Stimulated activated CD4-positive, alpha-beta T cell treated with anti-CD3 and anti-CD28 coated beads, TNF-alpha, amount 100 ng/mL, for 48 hours (primary cell): ENCODE measurements around the gene CGNL1.

ENCODE experiments used
- DNase-seq, 3 donors: peaks; one replicate each; pipeline ENCODE4 v3.0.0-alpha.2; 2020; ENCODE audit warnings: low read depth in 3 of 3

Gene CGNL1

DNA sequence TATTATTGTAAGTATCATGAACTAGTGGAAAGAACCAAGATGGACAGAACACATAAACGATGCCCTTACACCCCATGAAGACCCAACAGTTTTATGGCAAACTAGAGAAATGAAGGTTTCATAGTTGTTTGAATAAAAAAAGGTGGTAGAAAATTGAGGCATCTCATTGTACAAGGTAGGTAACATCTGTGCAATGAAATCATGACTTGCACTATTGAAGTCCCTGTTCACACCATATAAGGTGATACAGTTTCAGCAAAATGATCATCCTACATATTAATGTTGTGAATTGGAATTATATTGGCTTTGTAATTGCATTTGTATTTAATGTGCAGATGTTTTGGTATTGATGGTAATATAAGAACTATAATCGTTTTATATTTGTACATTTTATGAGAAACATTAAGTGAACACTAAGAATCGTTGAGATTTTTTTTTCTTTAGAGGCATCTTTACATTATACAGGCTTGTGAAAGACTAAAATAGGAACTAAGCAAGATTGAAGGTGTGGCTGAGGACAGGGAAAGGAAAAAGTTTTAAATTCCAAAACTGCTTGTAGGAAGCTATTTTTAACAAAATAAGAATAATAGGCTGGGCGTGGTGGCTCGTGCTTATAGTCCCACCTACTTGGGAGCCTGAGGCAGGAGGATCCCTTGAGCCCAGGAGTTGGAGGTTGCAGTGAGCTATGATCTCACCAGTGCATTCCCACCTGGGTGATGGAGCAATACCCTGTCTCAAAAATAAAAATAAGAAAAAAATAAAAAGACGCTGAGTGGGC, 48.5 kb downstream of the CGNL1 start:
- DNase-seq: no peak

DNA sequence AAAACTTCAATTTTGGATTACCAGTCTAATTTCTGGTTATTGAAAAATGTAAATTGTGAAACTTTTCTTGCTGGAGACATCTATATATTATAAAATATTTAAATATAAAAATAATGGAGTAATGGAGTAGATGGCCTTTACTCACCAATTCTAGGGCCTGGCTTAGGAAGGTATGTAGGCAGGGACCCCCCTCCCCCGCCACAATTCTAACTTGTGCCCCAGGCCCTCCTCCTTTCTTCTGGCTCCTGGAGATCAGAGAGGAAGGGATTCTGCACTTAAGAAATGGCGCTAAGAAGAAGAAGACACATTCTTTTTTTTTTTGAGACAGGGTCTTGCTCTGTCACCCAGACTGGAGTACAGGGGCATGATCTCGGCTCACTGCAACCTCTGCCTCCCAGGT, 49.5 kb downstream of the CGNL1 start:
- DNase-seq: no peak

- DNase-seq: no peak
Measured at GRCh38 chr15:57427367-57427821, 51.1 kb downstream of the CGNL1 start.

DNA sequence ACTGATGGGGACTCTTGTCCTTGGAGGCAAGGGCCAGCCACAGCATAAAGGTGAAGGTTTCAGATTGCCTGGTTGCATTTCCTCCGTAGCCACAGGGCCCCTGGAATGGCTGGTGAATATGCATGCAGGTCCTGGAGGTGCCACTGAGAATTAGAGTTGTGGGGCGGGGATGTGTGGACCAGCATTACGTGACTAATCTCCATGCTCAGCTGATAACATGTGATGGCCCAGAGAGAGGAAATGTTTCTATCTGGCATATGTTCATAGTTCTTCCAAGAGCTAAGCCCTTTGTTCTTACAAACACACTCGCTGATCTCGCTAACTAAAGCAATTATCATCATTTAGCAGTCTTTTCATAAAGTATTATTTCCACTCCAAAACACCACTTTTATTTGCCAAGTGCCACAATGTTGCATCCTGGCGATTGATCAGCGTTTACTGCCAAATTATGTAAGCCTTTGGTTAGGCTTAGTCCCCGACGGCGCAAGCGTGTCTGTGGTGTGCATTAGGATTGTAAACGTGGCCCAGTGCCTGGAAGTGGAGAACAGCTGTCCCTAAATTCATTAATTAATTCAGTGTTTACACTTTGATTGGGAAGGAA, 55.9 kb downstream of the CGNL1 start:
- DNase-seq: no peak

- no peak for DNase-seq
Measured at GRCh38 chr15:57436166-57436565, 59.9 kb downstream of the CGNL1 start.

GRCh38 chr15:57436961-57437360, 60.7 kb downstream of the CGNL1 start:
- DNase-seq: no peak

- DNase-seq: no peak
Measured at GRCh38 chr15:57437564-57437963, 61.3 kb downstream of the CGNL1 start.

DNA sequence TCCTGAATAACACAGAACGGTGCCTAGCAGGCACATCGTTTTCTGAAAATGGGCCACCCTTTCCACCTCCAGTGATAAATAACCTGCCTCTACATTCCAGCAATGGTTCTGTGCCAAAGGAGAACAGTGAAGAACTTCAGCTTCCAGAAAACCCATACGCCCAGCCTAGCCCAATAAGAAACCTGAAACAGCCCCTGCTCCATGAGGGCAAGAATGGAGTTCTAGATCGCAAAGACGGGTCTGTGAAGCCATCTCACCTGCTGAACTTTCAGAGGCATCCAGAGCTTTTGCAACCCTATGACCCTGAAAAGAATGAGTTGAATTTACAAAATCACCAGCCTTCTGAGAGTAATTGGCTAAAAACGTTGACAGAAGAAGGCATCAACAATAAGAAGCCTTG, 61.9 kb downstream of the CGNL1 start:
- no peak for DNase-seq

- no peak for DNase-seq
Measured at GRCh38 chr15:57439128-57440027, 63.1 kb downstream of the CGNL1 start.

DNA sequence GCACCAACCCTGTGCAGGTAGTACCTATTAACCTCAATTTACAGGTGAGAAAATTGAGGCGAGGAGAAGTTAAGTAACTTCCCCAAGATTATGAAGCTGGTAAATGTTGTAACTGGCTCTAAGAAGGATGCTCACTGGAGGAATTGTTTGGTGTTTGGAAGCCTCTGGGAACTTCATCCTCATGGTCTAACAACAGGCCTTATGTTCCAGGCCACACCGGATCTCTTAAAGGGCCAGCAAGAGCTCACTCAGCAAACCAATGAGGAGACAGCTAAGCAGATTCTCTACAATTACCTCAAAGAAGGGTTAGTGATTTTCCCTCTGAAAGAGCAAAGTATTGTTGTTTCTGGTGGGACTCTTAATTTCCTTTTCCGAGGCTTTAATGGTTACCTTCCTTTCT, 63.9 kb downstream of the CGNL1 start:
- no peak for DNase-seq

GRCh38 chr15:57440799-57441198, 64.5 kb downstream of the CGNL1 start:
- no peak for DNase-seq

GRCh38 chr15:57442335-57442734, 66.0 kb downstream of the CGNL1 start:
- DNase-seq: no peak

GRCh38 chr15:57443486-57443885, 67.2 kb downstream of the CGNL1 start:
- no peak for DNase-seq

DNA sequence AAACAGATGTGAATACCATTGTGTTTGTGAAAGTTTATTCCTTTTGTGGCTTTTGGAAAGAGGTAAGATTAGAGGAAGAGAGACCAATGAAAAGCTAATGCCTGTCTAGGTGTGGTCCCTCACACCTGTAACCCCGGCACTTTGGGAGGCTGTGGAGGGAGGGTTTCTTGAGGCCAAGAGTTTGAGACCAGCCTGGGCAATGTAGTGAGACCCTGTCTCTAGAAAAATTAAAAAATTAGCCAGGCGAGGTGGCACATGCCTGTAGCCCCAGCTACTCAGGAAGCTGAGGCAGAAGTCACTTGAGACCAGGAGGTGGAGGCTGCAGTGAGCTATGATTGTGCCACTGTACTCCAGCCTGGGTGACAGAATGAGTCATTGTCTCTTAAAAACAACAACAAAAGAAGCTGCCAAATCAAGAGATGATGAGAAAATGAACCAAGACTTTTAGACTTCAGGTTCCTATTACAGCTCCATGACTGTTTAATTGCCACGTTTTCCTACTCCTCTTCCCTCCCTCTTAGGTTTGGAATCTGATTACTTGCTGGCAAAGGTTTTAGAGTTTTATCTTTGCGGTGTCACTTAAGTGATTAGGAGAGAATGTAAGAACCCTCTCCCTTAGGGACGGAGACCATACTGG, 68.7 kb downstream of the CGNL1 start:
- DNase-seq: no peak

DNA sequence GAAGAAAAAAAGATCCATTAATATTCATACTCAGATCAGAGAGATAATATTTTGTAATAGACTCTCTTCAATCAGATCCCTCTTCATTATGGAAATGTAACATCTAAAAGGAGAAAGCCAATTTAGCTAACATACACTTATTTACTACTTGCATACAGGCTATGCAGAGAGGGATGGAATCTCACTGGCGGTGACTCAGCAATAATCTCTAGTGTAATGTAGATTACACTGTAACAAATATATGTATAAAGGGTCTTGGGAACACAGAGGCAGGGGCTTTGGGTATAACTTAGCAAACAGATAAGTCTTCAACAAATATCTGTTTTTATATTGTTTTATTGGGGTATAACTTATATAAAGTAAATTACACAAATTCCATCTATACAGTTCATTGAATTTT, 69.6 kb downstream of the CGNL1 start:
- no peak for DNase-seq

DNA sequence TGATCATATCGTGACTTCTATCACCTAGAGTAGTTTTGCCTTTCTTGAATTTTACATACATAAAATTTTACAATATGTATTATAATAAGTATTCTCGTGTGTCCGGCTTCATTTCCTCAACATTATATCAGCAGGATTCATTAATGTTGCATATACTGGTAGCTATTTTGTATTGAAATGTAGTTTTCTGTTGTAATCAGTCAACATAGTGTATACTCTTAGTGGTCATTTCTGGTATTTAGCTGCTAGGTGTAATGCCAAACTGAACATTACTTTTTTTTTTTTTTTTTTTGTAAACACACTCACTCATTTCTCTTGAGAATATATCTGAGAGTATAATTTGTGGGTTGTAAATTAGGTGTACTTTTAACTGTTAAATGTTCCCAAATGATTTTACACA, 70.1 kb downstream of the CGNL1 start:
- DNase-seq: no peak

DNA sequence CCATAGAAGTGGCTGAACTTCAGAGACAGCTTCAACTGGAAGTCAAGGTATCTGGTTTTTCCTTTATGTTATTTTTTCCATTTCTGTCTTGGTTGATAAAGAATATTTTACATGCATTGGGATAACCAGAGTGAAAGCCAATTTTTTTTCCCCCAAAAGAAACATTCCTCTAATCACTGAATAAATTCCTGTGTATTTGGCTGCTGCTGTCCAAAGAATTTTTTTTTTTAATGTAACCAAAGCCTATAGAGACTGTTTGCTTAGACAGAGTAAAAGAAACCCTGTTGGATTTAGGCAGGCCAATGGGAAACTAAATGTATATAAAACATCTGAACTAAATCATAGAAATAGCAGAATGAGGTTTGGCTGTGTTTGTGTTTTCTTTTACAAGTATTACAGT, 75.2 kb downstream of the CGNL1 start:
- DNase-seq: no peak

GRCh38 chr15:57452090-57452754, 75.9 kb downstream of the CGNL1 start:
- DNase-seq: no peak

GRCh38 chr15:57455929-57456328, 79.6 kb downstream of the CGNL1 start:
- DNase-seq: no peak

- no peak for DNase-seq
Measured at GRCh38 chr15:57456559-57456958, 80.3 kb downstream of the CGNL1 start.

- no peak for DNase-seq
Measured at GRCh38 chr15:57457726-57458125, 81.4 kb downstream of the CGNL1 start.
